ENCODE data around the gene TNFAIP1.

DNA sequence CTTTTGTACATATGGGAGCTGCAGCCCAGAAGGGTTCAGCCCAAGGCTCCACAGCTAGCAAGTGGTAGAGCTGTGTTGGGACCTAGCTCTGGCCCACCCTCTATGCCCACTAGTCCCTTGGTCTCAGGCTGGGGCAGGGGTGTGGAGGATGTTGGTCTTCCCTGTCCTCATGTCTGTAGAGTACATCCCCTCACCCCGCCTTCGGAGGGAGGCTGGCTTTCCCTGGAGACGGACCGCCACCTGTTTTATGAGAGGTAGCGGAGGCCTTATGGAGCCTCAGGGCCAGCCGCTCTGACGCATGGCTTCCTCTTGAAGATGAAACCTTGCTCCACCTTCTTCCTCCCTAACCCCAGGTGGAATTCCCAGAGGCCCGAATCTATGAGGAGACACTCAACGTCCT is 8.4 kb downstream of the TNFAIP1 start:
- TF ChIP-seq, protein P1, sequence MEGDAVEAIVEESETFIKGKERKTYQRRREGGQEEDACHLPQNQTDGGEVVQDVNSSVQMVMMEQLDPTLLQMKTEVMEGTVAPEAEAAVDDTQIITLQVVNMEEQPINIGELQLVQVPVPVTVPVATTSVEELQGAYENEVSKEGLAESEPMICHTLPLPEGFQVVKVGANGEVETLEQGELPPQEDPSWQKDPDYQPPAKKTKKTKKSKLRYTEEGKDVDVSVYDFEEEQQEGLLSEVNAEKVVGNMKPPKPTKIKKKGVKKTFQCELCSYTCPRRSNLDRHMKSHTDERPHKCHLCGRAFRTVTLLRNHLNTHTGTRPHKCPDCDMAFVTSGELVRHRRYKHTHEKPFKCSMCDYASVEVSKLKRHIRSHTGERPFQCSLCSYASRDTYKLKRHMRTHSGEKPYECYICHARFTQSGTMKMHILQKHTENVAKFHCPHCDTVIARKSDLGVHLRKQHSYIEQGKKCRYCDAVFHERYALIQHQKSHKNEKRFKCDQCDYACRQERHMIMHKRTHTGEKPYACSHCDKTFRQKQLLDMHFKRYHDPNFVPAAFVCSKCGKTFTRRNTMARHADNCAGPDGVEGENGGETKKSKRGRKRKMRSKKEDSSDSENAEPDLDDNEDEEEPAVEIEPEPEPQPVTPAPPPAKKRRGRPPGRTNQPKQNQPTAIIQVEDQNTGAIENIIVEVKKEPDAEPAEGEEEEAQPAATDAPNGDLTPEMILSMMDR (IDR thresholded peaks at IDR 0.05; ENCODE audit: low read depth, low read length), result no peak
- TF ChIP-seq EZH2phosphoT487 (IDR thresholded peaks at IDR 0.05; ENCODE audit: low read depth), result no peak

All from OCI-LY3 (cell line).